GM19438 (cell line): ENCODE results near the gene LYPLA2.
A peak's percentile ranks its signal among the peaks of the same experiment; 100 is the strongest.
"Not testable (repeated sequence)": the region's sequence is repeated elsewhere in the genome, so short reads cannot be mapped to it uniquely, and the experiment has no call there.

Source experiments
- ATAC-seq: cut with Tn5 transposase; IDR thresholded peaks from one replicate; pipeline ENCODE4 v1.9.1; 2021; ENCODE audit warnings: low read depth; ENCODE audit not compliant: unreplicated experiment

Gene LYPLA2

DNA sequence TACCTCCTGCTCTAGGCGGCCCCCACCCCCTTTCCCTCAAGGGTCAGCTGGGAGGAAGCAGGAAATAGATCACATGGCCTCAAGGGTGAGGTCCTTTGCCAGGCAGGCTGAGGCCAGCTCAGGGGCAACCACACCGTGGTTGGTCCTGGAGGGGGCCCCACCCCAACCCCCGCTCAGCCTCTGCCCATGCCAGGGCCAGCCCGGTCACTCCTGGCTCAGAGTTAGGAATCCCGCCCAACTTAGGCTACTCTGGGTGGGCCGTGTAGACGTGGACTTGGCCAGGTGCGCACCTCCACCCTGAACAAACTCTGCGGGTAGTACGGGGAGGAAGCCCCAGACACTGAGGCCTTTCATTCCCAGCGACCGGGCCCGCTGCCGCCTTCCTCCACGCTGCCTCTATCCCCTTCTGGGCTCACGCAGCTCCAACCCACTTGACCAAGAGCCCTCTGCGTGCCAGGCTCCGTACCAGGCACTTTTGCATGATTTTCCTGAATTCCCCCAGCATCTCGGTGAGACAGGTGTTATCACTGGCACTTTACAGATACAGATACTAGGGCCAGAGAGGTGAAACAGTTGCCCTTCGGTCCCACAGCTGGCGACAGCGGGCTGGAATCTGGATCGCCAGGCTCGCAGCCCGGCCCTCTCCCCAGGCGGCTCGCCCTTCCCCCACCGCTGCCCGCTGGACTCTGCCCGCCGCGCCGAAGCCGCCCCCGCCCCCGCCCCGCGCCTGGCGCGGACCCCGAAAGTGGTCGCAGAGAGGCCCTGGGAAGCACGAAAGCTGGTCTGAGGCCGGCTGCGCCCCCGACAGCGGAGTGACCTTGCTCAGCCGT lies 8.8 kb downstream of the LYPLA2 start:
- ATAC-seq, result no peak

DNA sequence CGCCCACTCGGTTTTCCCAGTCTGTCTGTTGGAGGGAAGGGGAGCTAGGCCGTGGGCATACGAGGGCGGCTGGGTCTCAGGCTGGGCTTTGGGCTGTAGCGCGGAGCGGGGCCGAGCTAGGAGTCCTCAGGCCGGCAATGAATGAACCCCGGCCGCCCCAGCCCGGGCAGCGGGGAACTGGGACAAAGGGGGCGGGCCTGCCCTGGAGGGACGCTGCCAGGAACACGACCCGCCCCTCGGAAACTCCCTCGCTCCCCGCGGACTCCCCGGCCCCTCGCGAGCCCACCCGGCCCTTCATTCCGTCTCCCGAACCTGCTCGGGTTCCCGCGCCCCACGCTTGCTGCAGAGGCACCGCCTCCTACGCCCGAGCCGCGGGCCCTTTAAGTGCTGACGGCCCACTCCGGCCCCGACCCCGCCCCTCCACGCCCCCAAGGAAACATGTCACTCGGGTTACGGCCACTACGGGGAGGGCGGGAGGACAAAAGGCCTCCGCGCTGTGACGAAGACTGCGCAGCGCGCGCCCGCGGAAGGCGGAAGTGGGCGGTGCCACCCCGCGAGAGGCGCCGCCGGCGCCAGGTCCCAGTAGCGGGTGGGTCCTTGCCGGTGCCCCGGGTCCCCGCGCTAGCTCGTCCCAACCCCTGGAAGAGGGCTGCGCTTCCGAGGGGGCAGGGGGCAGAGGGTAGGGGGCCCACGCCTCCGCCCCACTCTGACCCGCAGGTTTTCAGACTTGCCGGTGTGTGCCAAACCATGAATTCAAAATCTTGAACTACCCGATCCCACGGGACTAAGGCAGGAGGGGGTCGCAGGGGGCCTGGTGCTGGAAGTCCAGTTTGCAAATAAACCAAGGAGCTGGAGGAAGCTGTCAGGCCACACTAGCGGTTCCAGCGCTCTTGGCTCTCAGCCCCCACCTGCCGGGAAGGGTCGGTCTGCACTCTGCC lies 9.7 kb downstream of the LYPLA2 start, which contains the start of gene GALE:
TSS of gene GALE (minus strand) at position 355 of the 938 bp plus-strand sequence. CDS start 1,747 bp downstream, outside the sequence.
- peak; percentile 77 for ATAC-seq

DNA sequence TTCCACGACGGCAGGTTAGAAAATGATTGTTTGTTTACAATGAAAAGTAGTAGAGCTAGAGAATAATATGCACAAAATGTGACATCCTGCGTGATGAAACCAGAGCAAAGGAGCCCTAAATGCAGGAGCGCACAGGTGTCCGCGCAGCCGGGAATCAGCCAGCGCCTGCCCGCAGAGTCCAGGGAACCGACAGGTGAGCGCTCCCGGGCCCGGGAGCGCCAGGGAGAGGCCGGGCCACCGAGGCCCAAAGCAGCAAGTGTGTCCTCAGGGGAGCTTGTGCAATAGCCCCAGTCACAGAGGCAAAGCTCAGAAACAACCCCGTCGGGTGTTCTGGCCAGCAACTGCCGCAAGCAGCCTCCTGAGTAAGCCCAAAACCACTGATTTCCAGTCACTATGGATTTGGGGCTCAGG lies 10.4 kb downstream of the LYPLA2 start:
- no peak for ATAC-seq

DNA sequence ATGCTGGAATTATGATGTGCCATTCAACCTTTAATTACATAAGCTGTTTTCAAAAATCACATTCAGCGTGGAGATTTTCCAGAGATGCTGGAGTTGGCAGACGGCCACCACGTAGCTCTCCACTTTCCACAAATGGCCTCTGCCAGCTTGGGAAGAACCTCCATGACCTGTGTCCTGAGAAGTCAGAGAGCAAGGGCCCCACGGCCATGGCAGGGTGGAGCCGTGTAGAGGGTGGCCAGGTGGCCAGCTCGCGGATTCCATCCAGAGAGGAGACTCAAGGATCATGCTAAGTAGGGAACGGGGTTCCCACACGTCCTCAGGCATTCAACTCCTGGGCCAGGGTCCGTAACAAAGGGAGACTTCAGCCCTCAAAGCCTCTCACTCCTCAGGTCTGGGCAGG lies 10.9 kb downstream of the LYPLA2 start:
- ATAC-seq, result no peak

DNA sequence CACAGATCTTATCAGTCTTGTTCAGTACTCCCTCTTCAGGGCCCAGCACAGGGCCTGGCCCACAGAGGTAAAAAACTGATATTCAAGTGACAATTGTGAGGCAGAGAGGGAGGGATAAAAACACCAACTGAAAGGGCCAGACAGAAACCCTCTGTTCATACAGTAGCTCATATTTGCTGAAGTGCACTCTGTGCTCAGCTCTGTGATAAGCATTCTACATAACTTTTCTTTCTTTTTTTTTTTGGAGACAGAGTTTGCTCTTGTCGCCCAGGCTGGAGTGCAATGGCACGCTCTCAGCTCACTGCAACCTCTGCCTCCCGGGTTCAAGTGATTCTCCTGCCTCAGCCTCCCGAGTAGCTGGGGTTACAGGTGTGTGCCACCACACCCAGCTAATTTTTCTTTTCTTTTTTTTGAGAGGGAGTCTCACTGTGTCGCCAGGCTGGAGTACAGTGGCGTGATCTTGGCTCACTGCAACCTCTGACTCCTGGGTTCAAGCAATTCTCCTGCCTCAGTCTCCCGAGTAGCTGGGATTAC lies 11.9 kb downstream of the LYPLA2 start:
- ATAC-seq, result not testable (repeated sequence)

DNA sequence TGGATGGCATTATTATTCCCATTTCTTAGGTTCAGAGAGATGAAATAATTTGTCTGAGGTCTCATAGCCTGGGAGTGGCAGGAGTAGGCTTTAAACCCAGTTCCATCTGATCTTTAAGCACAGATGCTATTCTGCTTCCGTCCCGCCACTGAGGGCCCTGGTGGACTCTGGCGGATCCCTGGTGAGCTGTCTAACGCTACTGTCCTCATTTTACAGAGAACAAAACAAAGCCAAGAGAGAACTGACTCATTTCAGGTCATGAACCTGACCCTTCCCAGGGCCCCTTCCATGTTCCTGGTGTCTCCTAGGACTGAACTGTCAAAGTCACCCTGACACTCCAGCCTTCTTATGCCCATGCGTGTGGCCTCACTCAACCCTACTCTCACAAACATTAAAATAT lies 12.7 kb downstream of the LYPLA2 start:
- no peak for ATAC-seq

DNA sequence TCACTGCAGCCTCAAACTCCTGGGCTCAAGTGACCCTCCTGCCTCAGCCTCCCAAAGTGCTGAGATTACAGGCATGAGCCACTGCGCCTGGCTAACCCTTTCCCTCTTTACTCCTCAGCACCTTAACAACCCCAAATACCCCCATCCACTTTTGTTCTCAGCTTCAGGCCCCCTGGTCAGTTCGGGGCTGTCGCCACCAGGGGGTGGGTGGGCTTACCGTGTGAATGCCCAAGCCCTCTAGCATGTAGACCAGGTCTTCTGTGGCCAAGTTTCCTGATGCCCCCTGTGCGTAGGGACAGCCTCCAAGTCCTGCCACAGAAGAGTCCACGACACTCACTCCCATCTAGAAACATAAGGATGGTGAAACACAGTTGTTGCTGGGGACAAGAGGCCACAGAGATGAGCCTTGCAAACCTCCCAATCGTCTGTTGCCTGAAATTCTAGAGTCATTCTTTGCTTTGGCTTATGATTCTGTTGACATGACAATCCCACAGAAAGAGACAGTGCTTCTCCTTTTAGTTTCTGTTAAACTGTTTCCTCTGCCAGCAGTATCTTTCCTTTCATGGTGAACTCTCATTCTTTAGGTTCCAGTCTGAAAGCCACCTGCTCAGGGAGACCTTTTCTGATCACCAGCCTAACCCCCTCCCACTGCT lies 13.4 kb downstream of the LYPLA2 start:
- ATAC-seq, result no peak

DNA sequence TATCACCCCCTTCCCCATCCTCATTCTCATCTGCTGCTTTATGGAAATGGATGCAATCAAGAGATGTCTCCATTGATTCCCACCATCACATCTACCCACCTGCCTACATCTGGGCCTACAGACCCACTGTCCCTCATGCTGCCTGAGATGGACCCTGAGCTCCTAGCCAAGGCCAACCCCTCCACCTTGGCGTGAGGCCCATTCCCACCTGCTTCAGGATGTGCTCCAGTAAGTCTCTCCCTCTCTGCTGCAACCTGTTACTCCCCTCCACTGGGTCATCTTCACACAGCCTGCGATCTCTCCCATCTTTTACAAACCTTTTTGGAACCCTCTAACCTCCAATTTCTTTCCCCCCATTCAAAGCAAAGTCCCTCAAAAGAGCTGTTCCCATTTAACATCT lies 14.1 kb downstream of the LYPLA2 start:
- ATAC-seq, result no peak

DNA sequence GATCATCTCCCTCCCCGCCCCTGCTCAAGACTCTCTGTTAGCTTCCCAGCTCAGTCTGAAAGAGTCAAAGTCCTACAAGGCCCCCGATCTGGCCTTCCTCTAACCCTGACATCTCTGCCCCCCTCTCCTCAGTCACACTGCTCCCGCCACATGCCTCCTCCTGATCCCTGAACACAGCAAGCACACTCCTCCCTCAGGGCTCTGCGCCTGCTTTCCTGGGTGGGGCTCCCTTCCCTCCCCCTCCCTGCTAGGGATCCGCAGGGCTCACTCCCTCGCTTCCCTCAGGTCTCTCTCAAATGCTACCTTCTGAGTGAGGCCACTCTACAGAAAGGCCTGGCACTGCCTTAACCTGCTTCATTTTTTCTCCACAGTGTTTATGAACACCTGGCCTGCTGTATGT lies 15.3 kb downstream of the LYPLA2 start:
- no peak for ATAC-seq

DNA sequence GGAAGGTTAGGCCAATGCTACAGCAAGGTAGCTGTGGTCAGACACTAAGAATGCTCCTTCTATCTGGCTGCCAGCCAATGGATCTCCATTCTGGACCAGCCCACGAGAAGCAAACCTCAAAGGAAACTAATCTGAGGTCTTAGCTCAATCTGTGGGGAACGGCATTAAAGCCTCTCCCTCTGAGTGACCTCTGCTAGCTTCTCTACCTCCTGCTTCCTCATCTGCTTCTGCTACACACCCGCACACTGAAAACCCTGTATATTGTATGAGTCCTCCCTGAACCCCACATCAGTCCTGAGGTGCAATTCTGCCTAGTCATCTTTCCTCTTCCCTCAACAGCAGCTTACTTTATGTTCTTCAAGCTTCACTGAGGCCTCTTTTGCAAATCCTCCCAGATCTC lies 16.5 kb downstream of the LYPLA2 start:
- ATAC-seq, result no peak

DNA sequence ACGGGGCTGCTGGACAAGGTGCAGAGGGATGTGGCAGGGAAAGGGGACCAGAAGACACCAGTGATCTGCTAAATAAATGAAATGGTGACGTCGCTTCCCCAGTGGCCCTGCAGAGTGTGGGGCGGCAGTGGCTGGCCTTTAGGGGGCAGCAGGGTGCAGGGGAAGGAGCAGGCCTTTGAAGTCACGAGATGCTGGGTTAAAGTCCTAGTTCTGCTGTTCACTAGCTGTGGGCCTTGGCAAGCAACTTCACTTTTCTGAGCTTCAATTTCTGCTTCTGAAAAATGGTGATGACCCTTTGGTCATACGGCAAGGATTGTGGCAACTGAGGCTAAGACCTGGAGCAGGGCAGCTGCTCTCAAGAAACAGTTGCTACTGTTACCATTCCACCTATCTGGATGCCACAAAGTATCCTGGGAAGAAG lies 18.8 kb downstream of the LYPLA2 start:
- no peak for ATAC-seq

DNA sequence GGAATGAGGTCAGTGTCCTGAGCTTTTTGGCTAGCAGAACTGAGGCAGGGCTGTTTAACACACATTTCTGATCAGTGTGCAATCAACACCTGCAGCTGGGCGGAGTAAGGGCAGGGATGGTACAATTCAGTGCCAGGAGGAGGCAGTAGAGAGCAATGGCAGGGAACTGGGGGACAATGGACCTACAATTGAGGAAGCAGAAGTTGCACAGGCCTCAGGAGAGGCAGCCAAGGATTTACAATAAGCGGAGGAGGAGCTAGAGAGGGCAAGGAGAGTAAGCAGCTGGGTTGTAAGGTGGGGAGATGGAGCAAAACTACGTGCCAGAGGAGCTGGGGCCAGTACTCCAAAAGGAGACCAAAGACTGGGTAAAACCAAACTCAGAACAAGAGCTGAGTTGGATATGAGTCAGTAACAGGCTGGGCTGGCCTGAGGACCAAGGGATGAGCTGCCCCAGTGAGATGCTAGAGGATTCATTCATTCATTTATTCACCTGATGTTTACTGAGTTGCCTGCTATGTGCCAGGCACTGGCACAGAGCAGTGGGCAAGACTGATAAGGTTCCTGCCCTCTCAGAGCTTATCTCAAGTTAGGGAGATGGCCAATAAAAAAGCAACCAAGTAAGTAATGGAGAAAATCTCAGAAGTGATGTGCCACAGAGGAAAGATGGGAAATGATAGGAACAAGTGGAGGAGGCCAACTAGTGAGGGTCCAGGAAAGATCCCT lies 20.0 kb downstream of the LYPLA2 start:
- ATAC-seq, result peak; percentile 60

DNA sequence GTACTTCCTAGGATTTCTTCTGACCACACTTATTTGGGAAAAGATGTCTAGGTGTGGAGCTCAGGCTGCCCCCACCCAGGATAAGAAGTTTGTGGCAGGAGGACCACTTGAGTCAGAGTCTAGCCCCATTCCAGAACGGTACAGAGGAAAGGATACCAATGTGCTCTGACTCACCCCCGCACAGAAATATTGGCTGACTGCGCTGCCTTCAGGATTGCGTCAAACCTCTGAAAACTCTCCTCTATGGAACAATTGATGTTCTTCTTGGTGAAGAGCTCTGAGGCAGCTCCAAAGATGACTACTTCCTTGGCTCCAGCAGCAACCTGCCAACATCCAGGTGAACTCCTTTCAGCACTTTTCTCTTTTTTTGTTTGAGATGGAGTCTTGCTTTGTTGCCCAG lies 23.1 kb downstream of the LYPLA2 start:
- no peak for ATAC-seq

DNA sequence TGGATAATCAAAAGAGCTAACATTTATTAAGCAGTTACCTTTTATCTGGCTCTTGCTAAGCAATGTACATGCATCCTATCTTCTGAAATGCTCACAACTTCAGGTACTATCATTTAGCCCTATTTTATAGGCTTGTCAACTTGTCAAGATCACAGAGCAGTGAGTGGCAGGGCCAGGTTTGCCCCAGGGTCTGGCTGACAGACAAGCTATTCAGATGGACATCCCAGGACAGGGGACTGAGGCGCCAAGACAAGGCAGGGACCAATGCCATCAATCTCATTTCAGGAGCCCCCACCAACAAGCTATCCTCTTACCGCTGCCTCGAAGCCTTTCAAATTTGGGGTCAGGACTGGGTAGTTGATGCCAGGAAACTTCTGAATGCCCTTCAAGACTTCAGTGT lies 25.4 kb downstream of the LYPLA2 start:
- ATAC-seq, result no peak

DNA sequence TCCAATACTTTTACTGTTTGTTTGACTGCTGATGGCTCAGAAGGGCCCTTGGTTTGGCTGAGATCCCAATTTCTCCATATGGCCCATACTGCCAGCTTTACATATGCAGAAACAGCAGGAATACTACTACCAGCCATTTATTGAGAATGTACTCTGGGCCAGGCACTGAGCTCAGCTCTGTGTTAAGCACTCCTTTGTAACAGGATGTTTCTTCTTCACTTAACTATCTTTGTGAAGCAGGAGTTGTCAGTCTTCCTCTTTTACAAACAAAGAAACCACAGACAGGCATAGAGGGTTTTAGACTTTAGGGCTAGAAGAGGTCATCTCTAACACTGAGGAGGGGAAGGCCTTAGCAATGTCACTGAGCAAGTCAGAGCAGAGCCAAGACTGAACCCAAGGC lies 26.0 kb downstream of the LYPLA2 start:
- ATAC-seq, result peak; percentile 15

DNA sequence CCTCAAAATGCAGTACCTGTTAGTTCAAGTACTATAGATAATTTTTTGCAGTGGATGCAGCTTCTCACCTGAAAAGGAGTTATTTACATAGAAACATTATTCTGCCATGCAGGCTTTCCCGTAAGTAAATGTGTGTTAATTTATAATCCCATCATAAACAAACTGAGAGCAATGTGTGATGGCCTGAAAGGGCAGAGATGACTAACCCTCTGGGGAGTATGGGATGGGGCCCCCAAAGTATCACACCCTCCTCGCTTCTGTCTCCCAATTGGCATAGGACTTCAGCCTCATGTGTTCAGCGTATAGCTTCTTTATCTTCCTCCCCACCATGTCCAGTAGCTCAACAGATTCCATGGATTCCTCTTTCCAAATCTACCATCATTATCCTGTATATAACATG lies 26.7 kb downstream of the LYPLA2 start:
- peak; percentile 70 for ATAC-seq

DNA sequence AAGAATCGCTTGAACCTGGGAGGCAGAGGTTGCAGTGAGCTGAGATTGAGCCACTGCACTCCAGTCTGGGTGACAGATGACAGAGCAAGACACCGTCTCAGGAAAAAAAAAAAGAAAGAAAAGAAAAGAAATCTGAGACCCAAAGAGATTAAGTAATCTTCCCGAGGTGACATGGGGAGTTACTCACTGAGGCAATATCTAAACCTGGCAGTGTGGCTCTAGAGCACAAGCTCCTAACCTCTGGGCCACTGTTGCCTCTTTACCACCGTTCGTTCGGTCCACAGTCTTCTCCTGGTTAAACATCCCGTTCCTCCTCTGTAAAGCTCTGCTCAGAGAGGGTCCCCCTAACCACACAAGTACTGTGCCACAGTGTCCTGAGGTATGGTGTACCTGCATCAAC lies 32.8 kb downstream of the LYPLA2 start:
- ATAC-seq, result no peak

DNA sequence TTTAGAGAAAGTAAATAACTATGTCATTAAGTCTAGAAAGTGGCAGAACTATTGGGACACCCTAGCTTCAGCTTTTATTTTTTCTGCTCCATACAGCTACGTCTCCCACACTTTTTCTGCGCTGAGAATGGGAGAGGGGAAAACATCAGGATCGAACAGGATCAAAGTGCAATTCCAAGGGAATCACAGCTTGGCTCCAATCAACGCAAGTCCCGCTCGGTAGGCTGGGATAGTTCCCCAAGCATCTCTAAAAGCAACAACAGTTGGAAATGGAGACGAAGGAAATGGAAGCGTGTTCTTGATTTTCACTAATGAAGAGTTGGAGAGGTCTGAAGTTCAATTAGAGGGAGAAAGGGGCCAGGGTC lies 33.7 kb downstream of the LYPLA2 start:
- no peak for ATAC-seq

DNA sequence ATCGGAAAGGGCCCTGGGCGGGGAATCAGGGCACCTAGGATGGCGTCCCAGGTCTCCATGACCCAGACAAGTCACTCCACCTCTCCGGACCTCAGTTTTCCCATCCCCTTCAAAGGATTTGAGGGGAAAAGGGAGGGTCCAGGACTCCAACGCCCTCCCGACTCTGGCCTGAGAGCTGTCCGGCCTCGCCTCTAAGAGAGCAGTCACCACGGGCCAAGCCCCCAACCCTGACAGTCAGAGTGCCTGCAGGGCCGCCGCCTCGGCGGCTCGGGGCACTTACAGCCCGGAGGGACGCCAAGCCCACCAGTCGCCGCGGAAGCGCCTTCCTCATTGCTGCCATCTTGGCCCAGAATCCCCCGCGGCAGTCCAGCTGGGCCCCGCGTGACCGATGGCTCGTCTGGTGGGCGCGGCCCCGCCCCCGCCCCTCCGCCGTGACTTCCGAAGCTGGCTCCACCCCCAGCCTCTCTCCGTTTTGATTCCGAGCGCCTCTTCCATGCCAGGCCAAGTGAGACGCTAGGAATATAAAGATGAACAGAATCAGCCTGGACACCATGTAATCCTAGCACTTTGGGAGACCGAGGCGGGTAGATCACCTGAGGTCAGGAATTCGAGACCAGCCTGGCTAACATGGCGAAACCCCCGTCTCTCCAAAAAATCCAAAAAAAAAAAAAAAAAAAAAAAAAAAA lies 34.3 kb downstream of the LYPLA2 start, which contains the start of gene HMGCL:
TSS of gene HMGCL (minus strand) at position 354 of the 686 bp plus-strand sequence. CDS start at position 340, 14 bp downstream.
- ATAC-seq, result peak; percentile 82
